ENCODE data around the gene WBP2NL.
"Not testable (repeated sequence)": the region's sequence is repeated elsewhere in the genome, so short reads cannot be mapped to it uniquely, and the experiment has no call there.

WBP2NL gene

GRCh38 chr22:41998361-41999261, at the start of gene WBP2NL:
Gene WBP2NL, plus strand, starts transcription at chr22:41998788. Its CDS starts 31 bp downstream, at chr22:41998819.
- DNase-seq (ENCODE audit: low spot score), result peak; percentile 74

GRCh38 chr22:41948928-41949296, 49.7 kb upstream of the WBP2NL start:
- not testable (repeated sequence) for DNase-seq (ENCODE audit: low spot score)

- no peak for DNase-seq (ENCODE audit: low spot score)
Measured at GRCh38 chr22:41949297-41949965, 49.2 kb upstream of the WBP2NL start.

GRCh38 chr22:41951898-41952474, 46.6 kb upstream of the WBP2NL start, which contains the start of gene SMIM45:
Gene SMIM45, plus strand, starts transcription at chr22:41952150.
- peak; percentile 97 for DNase-seq (ENCODE audit: low spot score)

- DNase-seq (ENCODE audit: low spot score), result no peak
Measured at GRCh38 chr22:41952713-41953112, 45.9 kb upstream of the WBP2NL start.

- no peak for DNase-seq (ENCODE audit: low spot score)
Measured at GRCh38 chr22:41957941-41958556, 40.5 kb upstream of the WBP2NL start.

- no peak for DNase-seq (ENCODE audit: low spot score)
Measured at GRCh38 chr22:41963453-41964111, 35.0 kb upstream of the WBP2NL start.

- no peak for DNase-seq (ENCODE audit: low spot score)
Measured at GRCh38 chr22:41964112-41964491, 34.5 kb upstream of the WBP2NL start.

GRCh38 chr22:41966225-41966606, 32.4 kb upstream of the WBP2NL start:
- no peak for DNase-seq (ENCODE audit: low spot score)

GRCh38 chr22:41966607-41967240, 31.9 kb upstream of the WBP2NL start:
- peak; percentile 80 for DNase-seq (ENCODE audit: low spot score)

GRCh38 chr22:41968601-41969000, 30.0 kb upstream of the WBP2NL start:
- DNase-seq (ENCODE audit: low spot score), result no peak

- DNase-seq (ENCODE audit: low spot score), result no peak
Measured at GRCh38 chr22:41969110-41969646, 29.4 kb upstream of the WBP2NL start, which contains the start of gene SEPTIN3. Gene SEPTIN3, plus strand, starts transcription at chr22:41969443. Its CDS starts 2,050 bp downstream, at chr22:41971493.

- DNase-seq (ENCODE audit: low spot score), result no peak
Measured at GRCh38 chr22:41970601-41971000, 28.0 kb upstream of the WBP2NL start.

GRCh38 chr22:41971431-41971830, 27.2 kb upstream of the WBP2NL start:
- DNase-seq (ENCODE audit: low spot score), result no peak

- DNase-seq (ENCODE audit: low spot score), result no peak
Measured at GRCh38 chr22:41974691-41975290, 23.8 kb upstream of the WBP2NL start.

GRCh38 chr22:41975299-41976069, 23.1 kb upstream of the WBP2NL start:
- DNase-seq (ENCODE audit: low spot score), result no peak

GRCh38 chr22:41976070-41976901, 22.3 kb upstream of the WBP2NL start:
- DNase-seq (ENCODE audit: low spot score), result peak; percentile 38

- DNase-seq (ENCODE audit: low spot score), result peak; percentile 32
Measured at GRCh38 chr22:41976961-41977566, 21.5 kb upstream of the WBP2NL start.

Data from cerebellar cortex (tissue), 1 donor.